HG02970 (cell line): ENCODE measurements around the gene ARHGEF40.

ENCODE experiments used
- ATAC-seq: cut with Tn5 transposase; IDR thresholded peaks from one replicate; pipeline ENCODE4 v1.9.1; 2021; ENCODE audit warnings: mild to moderate bottlenecking, moderate library complexity, moderate number of reproducible peaks; ENCODE audit not compliant: unreplicated experiment, low FRiP score

ARHGEF40 gene

DNA sequence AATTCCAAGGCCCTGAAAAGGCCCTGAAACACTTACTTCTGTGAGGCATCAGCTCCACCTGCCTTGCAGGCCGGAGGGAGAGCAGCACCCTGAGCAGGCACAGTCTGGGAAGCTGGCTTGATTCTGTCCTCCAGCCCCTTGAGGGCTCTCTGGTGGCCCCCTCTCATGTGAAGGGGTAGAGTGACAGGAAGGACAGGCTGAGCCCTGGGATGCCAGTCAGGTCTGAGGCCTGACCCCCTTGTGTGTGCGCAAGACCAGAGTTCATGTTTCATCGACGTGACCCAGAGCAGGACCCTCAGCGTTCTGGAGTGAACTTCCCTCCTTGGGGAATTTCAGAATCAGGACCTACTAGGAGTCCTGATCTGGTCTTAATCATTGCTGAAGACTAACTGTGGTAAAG lies 11.2 kb upstream of the ARHGEF40 start:
- ATAC-seq, result no peak

DNA sequence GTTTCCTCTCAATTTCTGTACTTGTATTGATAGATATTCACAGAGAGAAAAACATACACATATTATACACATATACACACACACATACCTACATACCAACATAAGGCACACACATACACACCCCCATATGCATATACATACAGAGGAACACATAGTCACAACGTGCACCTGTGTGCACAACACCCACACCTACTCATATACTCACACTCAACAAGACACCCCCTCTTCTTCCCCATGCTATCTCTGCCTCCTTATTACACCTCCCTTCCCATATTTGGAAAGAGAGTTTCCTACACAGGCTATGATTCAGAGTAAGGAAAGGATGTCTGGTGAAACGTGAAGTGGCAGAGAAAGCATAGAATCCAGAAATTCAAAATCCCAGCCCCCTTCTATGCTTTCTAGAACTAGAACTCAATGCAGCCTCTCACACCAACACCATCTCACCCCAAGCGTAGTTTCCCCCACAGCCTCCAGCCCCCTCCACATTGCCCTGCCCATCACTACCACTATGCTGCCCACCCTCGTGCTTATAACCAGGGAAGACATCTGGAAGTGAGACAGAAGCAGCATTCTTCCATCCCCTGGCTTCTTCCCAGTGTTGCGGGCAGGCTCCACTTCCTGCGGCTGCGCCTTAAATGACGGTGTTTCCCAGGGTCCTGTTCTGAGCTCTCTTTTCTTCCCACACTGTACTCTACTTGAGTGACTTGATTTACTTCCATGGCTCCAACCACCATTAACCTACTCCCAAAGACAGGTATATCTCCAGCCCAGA lies 10.1 kb upstream of the ARHGEF40 start:
- ATAC-seq, result no peak

DNA sequence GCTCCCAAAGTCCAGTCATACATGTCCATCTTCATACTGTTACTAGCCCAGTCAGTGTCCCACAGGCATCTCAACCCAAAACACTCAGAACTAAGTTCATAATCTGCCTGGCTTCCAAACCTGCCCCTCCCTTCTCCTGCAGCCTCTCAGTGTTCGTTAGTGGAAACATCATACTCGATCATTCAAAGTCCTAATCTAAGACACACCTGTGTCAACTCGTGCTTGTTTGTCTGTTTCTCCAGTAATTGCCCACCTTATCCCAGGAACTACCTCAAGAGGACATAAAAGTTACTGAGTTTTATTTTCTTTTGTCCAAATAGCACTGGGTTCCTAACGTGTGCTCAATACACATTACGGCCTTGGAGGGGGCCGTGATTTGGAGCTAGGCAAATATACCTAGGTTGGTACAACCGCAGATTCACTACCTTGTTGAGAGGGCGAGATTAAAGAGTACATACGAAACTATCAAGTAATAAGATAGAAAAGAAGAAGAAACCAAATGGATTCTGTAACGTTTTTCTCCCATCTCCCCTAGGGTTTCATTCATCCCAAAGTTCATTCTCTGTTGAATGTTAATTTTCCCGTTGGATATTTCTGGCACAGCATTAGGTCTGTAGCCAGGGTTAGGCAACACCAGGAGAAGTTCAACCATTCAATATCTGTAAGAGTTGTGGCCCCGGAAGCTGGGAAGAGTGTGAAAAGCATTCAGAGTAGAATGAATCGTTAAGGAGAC lies 9.3 kb upstream of the ARHGEF40 start:
- ATAC-seq, result no peak

DNA sequence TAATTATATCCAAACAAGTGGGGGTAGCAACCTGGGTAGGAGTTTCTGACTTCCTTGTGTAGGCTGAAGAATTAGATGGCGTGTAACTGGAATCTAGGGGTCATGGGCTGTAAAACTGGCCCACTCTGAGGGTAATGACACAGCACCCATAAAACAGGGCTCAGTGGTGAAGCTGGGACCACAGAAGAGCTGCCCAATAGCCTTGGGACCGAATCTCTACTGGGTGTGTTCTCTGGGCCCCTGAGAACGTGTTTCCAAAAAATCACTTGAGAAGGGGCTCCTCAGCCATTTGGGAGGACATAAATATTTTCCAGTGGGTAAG lies 8.8 kb upstream of the ARHGEF40 start:
- no peak for ATAC-seq

DNA sequence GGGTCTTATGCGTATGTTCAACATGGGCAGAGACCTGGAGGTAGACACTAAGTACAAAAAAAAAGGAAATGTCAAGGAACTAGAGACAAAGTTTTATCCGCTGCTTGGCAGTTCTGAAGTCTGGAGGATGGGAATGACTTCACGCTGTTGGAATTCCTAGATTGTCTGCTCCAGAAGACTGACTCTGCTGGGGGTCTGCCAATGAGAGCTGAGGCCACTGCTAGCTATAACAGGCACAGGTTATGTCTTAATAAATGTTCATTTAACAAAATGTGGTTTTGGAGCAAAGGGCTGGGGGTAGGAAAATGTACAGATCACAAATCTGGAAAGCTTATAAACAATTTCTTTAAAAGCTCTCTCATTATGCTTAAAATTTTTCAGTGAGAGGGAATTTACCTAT lies 6.6 kb upstream of the ARHGEF40 start:
- ATAC-seq, result no peak

DNA sequence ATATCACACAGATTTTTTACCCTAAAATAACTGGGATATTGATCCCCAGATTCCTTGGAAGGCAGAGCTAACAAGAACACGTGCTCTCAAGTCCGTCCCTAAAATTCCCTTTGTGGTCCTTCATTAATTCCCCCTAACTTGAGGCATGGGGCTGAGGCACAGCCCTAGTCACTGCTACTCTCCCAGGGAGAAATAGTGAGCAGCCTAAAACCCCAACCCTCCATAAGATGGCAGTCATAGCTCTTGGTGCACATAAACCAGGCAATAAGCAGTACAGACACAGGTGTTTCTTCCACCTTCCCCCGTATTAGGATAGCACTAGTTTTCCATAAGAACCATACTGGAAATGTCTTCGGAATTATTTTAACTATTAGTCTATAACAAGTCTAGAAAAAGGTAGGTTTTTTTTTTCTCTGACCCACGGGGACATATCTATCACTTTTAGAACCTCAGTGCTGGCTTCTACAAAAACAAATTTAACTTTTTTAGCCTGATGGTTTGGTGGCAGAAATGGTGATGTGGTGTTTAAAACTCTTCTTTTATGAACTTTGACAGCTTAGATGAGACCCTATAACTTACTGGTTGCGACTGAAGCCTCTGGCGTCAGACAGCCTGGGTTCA lies 3.1 kb upstream of the ARHGEF40 start:
- ATAC-seq, result no peak

DNA sequence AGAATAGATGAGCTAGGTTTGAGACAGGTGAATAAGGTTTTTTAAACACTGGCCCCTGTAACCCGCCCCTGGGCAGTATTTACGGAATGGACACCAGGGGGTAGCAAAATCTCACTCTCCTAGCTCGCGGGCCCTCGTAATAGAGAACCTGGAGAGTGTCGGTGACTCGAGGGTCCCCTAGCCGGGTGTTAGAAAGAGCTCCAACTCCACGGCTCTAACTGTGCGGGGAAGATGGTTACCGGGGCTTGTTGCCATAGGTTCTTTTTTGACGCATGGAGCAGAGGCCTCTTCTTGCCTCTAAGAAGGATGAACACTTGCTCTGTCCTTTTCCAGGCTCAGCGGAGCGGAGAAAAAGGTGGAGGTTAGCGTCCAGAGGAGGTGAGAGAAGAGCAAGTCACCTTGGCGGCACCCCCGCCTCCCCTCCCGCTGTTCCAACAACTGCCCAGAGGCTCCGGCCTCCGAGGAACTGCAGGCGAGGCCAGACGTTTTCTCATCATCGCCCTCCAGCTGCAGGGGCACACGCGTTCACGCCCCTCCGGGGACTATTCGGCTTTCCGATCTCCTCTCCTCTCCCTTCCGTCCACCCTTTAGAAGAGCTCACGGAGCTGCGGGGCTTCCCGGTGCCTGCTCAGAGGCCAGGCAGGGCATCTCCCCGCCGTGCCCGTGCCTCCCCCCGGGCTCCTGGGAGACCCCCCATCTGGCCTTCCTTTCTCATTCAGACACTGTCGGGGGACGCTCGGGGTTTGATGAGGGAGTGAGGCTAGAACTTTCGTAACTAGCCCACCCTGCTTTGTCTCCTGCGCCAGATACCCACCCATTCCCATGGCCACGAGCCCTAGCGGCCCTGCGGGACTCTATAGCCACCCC lies 1.4 kb upstream of the ARHGEF40 start:
- no peak for ATAC-seq

DNA sequence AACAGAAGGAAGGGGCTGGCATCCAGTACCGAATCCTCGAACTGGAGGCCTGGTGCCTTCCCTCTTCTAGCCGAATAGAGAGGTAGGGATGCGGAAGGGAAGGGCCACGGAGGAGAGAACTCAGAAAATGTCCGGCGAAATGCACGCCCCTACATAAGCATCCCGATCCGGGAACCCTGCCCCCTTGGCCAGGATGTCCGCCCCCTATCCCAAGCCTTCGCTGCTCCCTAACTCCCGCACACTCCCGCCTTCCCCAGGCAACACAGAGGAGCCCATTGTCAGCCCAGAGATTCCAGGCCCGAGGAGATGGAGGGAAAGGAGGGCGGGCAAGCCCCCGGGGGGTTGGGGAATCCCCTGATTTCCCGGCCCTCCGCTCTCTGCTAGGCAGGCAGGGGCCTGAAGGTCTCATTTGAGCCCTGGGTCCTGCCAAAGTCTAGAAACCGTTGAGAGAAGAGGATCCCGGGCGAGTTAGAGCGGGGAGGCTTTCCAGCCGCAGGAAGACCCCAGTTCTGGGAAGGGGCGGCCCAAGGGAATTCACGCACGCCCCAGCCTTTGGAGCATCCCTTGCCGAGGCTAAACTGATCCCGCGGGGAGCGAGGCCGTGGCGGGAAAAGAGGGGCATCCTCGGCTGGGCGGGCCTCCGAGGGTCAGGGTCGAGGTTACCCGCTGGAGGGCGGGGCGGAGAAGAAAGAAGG lies 569 bp upstream of the ARHGEF40 start:
- ATAC-seq, result no peak

DNA sequence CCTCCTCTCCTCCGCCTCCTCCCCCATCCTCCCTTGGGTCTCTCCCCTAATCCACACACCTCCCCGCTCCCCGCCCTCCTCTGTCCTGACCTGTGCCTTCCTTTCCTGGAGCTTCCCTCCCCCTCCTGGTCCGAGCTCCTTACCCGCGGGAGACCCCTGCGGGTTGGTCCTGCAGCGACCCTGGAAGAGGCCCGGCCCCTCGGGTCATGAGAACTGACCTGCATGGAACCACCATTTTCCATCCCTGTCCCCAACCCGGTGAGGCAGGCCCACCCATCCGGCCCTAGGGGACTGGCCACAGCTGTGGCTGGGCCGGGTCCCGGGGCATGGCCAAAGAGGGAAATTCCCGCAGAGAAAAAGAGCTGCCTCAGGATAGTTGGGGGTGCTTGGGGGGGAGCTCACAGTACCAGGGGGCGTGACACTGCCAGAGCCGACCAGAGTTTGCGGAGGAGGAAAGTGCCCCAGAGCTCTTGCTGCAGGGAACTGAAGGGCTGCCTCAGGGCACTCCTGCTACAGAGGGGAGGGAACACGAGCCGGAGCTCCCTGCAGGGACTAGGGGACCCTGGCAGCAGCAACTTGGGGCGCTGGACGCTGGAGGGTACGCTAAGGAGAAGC lies 613 bp downstream of the ARHGEF40 start:
- no peak for ATAC-seq

DNA sequence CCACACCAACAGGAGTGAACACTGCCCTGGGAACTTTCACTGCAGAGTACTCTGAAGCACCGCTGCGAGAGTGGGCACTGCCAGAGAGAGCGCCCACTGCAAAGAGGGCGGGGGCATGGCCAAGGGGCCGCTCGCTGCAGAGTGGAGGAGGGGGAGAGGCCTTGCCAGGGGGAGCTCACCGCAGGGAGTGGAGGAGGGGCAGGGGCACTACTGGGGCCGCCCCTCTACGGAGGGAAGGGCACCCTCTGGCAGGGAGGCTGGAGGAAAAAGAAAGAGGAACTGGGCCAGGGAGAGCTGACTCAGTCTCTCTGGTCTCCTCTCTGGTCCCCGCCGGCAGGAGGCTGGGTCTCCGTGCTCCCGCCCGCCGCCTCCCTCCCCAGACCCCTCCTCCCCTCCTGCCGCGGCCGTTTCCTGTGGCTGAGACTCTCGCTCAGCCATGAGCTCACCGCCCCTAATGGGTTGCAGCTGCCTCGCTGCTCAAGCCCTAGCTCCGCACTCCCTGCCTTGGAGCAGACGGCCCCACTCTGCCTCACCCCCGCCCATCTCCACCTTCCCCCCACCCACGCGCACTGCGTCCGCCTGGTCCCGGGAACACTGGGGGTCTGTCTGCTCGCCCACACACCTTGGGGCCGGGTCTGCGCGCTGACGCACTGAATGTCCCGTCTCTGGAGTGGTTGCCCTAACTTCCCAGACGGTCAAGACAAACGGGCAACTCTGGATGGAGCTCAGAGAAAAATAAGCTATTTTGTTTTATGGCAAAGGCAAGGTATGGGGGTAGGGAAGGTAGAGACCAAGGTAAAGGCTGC lies 1.3 kb downstream of the ARHGEF40 start:
- ATAC-seq, result peak; percentile 61

DNA sequence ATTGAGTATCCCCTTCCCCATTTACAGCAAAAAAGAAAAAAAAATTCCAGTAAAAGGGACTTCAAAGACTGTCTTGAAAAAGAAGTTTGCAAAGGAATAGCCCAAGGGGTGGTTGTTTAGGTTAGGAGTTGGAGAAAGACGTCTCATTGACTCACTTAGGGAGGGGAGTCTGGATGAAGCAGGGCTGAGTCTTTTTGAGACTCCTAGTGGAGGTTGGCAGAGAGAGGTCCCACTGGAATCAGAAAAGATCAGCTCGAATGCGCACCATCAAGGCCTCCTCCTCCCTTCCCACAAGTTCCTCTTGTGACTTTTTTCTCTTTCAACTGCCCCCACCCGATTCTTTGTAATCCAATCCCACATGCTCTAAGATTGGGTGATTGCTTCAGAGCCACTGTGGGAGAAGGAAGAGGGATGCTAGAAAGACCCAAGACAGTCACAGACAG lies 1.9 kb downstream of the ARHGEF40 start:
- no peak for ATAC-seq

DNA sequence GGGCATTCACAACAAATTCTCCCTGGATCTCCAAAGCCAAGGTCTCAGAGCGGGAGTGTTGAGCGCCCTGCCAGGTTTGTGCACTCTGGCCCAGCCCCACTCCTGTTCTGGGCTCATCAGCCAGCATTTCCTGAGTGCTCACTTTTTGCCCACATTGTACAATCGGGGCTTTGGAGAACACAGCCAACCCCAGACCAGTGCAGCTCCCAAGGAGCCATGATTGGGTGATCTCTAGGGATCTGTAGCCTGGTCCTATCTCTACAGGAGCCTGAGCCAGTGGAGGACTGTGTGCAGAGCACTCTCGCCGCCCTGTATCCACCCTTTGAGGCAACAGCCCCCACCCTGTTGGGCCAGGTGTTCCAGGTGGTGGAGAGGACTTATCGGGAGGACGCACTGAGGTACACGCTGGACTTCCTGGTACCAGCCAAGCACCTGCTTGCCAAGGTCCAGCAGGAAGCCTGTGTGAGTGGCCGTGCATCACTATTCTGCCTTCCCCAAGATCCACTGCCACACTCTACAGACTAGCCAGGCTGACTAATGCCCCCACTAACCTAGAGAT lies 2.8 kb downstream of the ARHGEF40 start:
- ATAC-seq, result no peak

DNA sequence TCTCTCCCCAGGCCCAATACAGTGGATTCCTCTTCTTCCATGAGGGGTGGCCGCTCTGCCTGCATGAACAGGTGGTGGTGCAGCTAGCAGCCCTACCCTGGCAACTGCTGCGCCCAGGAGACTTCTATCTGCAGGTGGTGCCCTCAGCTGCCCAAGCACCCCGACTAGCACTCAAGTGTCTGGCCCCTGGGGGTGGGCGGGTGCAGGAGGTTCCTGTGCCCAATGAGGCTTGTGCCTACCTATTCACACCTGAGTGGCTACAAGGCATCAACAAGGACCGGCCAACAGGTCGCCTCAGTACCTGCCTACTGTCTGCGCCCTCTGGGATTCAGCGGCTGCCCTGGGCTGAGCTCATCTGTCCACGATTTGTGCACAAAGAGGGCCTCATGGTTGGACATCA lies 3.8 kb downstream of the ARHGEF40 start:
- no peak for ATAC-seq

DNA sequence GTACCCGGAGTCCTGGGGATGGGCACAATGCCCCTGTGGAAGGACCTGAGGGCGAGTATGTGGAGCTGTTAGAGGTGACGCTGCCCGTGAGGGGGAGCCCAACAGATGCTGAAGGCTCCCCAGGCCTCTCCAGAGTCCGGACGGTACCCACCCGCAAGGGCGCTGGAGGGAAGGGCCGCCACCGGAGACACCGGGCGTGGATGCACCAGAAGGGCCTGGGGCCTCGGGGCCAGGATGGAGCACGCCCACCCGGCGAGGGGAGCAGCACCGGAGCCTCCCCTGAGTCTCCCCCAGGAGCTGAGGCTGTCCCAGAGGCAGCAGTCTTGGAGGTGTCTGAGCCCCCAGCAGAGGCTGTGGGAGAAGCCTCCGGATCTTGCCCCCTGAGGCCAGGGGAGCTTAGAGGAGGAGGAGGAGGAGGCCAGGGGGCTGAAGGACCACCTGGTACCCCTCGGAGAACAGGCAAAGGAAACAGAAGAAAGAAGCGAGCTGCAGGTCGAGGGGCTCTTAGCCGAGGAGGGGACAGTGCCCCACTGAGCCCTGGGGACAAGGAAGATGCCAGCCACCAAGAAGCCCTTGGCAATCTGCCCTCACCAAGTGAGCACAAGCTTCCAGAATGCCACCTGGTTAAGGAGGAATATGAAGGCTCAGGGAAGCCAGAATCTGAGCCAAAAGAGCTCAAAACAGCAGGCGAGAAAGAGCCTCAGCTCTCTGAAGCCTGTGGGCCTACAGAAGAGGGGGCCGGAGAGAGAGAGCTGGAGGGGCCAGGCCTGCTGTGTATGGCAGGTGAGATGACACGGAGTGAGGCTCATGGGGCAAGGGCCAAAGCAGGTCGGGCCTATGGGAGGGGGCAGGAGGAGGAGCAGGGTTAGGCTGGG lies 4.5 kb downstream of the ARHGEF40 start:
- ATAC-seq, result no peak

DNA sequence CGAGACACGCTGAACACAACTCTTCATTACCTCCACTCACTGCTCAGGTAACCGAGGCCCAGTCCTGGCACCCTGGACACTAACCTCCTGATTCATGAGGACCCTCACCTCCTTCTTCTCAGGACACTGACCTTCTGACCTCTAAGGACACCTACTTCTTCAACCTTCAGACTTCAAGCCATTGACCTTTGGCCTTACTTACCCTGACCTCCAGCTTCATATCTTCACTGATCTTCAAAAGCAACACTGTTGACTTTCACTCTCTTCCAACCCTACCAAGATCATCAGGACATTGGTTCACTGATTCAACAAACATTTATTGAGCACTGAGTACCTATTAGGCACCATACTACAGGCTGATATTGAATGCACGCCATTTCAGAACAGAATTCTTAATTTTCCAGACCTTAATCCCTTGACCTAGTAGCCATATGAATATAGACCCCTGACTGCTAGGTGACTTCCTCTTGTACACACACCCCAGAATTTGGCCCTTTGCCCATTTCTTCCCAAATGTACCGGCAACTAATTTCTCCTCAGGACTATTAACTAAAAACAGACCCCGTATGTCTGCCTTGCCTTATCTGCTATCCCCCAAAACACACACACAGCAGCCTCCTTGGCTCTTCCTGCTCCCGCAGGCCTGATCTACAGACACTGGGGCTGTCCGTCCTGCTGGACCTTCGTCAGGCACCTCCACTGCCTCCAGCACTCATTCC lies 5.8 kb downstream of the ARHGEF40 start:
- ATAC-seq, result no peak

DNA sequence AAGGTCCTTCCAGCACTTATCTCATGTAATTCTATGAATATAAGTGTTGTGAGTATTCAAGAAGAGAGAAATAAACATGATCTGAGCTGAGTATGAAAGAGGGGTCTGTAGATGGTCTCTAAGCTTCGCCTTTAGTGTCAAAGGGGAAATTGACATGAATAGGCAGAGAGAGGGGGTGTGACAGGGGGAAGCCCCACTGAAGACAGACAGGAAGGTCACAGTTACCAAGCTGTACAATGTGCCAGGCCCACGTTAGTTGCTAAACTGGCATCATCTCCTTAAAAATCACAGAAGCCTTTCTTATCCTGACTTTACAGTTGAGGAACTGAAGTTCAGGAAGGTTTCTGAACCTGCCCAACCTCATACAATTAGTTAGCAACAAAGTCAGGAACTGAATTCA lies 7.6 kb downstream of the ARHGEF40 start:
- no peak for ATAC-seq

DNA sequence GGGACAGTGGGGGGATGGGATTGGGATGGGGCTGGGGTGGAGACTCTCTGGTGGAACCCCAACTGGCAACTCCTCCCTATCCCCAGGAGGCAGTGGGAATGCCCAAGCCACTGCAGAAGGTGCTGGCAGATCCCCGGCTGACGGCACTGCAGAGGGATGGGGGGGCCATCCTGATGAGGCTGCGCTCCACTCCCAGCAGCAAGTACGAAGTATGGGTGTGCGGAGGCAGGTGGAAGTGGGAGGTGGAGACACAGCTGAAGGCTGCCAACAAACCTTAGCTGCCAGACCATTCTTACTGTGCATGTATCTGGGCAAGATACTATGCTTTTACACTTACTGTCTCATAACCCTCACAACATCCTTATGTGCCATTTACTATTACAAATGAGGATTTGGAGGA lies 8.2 kb downstream of the ARHGEF40 start:
- ATAC-seq, result no peak
